DMS114 treated with DMSO at 0.1 percent for 48 hours (cell line): ENCODE measurements around the gene CTIF.

Experiments
- DNase-seq: peaks from one replicate; lab custom pipeline; 2025; ENCODE audit not compliant: unreplicated experiment; lab: John Stamatoyannopoulos, UW

The CTIF gene

DNA sequence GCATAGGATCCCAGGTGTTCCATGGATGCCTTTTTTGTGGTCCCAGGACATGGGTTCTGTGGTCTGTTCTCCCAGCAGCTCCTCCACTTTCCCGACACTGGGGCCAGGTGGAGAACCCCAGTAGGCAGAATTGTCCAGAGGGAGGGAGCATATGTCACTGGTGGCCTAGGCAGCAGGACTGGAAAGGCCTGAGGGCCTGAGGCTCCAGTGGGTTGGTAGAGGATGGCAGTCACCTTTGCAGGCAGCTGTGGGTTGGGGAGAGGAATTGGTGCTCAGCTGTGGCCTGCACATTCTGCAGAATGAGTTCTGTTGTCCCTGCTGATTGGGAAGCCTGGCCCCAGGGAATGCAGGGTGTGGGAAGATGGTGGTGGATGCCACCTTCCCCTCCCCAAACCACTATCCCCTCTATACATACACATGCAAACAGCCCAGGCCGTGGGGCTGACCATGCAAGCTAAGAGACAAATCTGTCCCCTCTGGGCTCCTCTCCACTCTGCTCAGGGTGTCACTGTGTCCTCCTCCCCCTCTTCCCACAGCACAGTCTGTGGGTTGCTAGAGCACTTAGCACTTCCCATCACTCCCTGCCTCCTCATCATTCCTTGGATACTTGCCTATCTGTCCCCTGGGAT lies 11.4 kb downstream of the CTIF start:
- DNase-seq, result no peak

DNA sequence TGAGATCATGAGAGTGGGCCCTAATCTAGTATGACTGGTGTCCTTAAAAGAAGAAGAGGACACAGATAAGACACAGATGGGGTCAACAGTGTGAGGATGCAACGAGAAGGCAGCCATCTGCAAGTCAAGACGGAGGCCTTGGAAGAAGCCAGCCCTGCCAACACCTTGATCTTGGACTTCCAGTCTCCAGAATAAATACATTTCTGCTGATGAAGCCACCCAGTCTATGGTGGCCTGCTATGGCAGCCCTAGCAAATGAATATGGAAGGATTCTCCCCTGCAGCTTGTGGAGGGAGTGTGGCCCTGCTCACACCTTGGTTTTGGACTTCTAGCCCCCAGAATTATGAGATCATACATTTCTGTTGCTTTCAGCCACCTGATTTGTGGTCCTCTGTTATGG lies 12.3 kb downstream of the CTIF start:
- no peak for DNase-seq

DNA sequence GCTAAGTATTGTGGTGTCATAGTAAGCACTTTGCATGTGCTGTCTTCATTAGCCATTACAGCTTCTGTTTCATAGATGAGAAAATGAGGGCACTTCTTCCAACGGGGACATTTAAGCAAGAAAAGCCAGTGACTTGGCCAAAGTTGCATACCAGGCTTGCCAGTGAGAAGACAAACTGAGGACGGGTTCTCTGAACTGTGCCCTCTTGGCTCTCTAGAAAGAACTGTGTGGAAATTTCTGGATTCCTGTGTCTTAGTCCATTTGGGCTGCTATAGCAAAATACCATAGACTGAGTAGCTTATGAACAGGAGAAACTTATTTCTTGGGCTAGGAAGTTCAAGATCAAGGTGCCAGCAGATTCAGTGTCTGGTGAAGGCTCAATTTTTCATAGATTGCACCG lies 13.3 kb downstream of the CTIF start:
- no peak for DNase-seq

DNA sequence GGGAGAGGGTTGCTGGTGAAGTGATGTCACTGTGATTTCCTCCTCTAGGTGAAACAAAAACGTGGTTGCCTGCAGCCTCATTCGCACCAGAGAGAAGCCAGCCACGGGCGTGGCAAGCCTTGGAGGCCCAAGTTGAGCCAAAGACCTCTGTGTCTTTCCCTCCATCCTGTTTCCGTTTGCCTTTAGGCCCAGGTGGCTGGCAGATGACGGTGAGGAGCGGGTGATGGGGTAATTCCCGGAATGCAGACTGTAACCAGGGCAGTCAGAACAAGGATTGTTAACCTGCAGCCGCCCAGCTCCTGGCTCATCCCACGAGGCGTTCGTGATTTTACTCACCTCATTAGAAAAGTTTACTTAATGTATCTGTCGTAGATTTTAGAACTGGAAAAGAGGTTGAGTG lies 14.4 kb downstream of the CTIF start:
- no peak for DNase-seq

DNA sequence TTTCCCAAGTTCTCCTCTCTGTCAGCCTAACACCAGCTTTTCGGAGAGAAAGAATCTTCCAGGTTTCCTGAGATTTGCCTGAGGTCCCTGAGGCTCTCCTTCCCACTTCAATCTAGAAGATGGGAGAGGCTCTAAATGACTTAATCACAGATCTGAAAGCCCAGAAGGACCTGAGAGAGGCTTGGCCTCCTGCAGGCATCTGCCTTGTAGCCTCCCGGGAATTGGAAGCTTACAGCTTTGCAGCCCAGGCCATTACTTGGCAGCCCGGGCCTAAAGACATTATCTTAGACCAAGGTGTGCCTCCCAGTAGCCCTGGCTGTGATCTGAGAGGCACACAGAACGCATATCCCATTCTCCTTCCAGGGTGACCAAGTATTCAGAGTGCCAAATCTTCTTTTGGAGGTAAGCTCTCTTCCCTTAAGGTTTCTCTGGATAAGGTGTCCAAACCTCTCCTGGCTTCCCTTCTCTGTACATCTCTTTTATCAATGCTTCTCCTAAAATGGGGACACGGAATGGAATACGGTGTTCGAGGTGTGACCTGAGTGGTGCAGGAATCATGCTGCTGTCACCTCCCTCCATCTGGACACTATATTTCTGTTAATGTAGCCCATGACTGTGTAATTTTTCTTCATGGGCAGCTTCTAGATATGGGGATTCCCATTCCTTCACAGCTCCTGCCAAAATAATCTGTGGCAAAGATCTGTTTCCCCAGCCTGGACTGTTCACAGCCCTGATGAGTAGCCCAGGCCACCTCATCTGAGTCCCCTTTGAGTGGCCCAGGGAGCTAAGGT lies 16.0 kb downstream of the CTIF start:
- no peak for DNase-seq

DNA sequence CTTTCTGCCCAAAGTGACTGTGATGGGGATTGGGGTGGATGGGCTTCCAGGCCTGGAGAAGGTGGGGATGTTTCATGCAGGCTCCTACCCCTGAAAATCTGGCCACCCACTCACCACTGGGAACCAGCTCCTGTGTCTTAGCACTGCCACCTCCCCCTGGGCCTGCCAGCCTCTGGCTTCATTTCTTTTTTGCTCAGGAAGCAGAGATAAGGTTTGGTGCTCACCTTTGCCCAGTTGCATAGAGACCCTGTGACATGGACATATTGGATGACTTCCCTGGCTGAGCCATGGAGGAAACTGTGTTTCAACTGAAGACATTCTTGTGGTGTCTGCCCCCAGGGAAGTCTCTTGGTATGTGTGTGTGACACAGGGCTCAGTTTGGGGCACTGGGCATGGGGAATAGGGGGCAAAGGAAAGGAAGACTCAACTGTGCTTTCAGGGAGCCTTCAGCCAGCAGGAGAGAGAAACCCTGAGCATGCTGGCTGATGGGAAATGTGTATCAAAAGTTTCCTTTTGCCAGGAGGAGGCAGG lies 16.7 kb downstream of the CTIF start:
- no peak for DNase-seq

DNA sequence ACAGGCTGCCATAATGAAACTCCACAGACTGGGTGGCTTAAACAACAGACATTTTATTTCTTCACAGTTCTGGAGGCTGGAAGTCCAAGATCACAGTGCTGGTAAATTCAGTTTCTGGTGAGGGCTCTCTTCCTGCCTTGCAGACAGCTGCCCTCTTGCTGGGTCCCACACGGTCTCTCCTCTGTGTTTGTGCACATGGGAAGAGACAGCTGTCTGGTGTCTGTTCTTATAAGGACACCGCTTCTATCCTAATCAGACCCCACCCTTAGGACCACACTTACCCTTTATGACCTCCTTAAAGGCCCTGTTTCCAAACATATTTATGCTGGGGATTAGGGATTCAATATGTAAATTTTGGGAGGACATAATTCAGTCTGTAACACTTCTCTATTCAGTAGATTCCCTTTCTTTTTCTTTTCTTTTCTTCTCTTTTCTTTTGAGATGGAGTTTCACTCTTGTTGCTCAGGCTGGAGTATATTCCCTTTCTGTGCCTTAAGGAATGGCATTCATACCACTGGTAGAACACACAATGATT lies 18.9 kb downstream of the CTIF start:
- DNase-seq, result no peak

DNA sequence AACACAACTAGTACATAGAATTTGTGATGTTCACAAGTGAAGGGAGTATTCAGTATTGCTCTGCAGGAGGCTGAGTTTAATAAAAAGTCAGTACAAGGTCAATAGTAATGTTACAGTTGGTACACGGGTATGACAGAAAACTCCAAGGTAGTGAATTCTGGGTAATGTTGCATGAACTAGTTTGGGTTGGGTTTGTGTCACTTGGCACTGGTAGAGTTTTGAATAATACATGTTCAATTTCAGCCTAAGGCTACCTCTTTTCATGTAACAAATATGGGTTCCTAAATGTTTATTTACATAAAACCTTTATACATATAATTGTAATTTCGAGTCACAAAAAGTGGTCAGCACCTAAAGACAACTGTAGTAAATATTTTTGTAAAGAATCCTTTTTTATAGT lies 19.4 kb downstream of the CTIF start:
- no peak for DNase-seq

DNA sequence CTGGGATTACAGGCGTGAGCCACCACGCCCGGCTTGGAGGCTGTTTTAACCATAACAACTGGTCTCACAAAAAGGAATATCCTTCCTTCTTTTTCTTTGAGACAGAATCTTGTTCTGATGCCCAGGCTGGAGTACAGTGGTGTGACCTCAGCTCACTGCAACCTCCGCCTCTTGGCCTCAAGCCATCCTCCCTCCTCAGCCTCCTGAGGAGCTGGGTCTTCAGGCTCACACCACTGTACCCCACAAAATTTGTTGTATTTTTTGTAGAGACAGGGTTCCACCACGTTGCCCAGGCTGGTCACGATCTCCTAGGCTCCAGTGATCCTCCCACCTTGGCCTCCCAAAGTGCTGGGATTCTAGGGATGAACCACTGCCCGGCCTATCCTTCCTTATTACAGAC lies 21.7 kb downstream of the CTIF start:
- no peak for DNase-seq

DNA sequence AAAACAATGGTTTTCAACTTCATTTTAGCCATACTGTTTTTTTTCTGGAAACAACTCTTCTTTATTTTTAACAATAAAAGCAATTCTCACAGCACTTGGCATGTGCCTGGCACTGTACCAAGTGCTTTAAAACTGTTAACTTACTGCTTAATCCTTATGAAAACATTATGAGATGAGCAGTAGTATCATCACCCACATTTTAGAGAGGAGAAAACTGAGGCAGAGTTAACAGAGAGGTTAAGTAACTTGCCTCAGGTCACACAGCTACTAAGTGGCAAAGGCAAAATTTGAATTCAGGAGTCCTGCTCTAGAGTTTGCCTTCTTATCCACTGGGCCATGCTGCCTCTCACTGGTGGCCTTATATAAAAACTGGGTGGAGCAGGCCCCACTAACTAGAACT lies 23.2 kb downstream of the CTIF start:
- DNase-seq, result no peak

DNA sequence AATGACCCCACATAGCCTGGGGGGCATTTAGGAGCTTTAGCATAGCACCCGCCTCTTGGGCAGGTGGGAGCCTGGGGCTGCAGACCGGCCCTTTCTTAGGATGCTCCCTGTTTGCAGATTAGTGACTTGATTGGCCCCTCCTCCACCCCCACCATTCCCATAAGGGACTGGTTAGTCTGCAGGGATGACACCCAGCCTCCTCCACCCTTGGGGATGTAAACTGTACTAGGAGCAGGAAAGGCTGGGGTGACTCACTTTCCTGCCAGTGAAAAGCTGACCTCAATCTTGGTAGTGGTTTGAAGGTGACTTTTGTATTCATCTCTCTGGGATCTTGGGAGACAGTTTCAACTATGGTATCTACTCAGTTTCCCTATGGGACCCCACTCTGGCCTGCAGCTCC lies 24.2 kb downstream of the CTIF start:
- no peak for DNase-seq

DNA sequence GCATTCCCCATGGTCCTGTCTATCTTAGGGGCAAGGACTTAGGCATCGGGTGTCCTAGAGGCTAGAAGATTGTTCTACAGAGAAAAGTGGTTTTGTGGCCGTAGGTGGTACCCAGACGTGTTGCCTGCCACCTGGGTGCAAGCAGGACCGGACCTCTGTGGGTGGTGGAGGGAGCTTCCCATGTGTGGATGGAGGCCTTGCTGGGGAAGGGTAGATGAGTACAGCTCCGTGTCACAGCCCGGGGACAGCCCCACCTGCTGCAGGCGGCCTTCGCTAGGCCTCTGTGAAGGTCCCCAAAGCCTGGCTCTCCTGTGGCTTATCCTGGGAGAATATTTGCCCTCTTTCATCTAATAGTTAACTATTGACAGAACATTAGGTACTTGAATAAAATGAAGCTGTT lies 25.3 kb downstream of the CTIF start:
- DNase-seq, result no peak

DNA sequence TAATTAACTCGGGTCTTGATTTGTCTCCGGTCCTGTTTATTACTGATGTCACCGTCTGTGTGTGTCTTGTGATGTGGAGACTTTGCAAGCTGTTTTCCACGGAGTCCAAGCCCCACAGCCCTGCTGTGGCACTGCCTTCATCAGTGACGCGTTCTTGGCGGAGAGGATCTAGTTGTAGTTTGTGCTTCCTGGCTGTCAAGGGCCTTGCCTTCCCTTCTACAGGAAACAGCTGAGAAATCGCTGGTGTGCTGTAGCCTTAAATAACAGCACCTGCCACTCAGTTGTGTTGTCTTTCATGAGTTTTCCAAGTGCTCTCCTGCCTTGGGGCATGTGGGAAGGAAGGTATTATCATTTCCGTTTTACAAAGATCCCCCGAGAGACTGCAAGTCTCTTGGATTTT lies 26.3 kb downstream of the CTIF start:
- no peak for DNase-seq

DNA sequence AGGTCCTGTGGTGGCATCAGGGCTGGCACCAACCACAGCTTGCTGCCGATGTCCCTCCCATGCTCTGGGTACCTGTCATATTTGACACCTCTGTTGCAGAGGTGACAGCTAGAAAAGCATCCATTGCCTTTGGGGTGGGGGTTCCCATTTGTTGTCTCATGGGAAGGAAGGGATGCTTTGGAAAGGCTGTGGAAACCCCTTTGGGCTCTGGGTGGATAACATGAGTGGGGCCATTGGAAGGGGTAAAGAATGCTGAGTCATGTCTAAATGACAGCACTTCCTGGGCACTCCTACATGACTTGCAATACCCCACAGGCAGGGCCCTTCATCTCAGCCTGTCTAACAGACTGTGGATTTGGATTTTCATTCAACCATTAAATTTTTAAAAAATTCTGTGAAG lies 27.8 kb downstream of the CTIF start:
- DNase-seq, result no peak

DNA sequence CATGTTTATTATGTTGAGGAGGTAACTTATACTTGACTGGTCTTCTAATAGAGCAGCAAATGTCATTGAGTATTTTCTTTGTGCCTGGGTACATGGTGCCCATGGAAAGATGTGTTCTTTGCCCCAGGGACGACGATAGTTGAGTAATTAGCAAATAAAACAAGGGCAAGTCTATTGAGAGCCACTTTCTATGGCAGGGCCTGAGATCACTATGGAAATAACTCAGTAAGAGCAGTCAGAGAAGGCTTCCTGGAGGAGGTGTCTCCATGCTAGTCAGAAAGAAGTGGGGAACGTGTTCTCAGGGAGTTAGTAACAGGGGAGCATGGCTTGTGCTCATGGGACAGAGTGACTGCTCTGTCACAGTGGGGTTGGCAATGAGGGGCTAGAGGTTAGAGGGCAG lies 28.6 kb downstream of the CTIF start:
- no peak for DNase-seq

DNA sequence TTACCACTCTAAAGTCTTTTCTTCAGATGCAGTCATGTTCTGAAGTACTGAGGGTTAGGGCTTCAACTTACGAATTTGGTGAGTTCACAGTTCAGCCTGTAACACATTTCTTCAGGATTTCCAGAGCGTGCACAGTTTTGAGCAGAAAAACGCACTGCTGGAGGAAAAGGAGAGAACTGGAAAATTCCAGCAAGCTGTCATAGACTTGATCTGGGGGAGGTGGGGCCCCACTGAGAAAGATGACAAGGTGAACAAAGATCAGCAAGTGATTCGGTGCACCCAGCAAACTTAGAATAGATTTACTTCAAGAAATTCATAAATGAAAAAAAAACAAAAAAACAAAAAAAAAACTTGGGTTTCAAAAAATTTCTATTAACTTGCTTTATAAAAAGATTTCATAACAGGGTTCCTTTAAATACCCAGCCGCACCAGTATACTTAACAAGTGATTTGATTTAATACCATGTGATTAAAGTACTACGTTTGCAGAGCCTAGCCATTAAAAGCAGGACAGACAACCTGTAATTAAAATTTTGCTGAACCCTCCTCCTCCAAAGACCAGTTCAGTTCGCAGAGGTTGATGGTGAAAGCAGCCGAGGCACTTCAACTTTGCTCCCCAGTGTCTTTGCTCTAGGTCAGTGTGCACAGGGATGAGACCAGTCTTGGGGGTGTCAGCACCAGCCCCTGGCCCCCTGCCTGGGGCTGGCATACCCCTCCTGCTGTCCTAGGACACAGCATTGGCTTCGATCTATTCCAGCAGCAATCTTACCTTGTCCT lies 30.5 kb downstream of the CTIF start:
- no peak for DNase-seq

DNA sequence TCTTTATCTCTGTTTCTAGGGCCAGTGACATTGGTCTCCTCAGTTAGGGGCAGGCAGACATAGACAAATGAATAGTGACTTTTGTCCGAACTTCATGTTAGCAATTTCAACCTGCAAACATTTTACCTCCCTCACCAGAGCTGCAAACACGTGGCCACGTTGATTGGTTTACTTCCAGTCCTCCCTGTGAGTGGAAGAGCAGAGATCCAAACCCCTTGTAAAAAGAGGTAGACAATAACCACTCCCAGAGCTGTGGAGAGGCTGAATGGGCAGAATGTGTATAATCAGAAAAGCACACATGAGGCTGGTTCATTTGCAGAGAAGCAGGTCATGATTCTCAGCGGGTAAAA lies 31.1 kb downstream of the CTIF start:
- no peak for DNase-seq

DNA sequence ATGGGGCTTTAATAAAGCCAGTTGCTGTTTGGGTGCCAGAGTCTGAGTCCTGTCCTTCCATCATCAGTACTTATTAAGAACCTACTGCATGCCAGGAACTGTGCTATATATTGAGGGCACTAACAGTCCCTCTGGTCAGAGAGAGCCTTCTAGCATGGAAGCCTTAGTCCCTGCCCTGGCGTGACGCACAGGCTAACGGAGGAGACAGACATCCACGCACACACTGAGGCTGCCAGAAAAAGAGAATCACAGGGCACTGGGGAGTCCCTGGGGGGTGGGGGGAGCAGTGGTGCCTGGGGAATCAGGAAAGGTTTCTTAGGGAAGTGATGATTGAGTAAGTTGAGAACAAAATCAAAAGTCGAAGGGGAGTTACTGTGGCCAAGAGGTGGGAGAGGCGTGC lies 31.5 kb downstream of the CTIF start:
- DNase-seq, result no peak

DNA sequence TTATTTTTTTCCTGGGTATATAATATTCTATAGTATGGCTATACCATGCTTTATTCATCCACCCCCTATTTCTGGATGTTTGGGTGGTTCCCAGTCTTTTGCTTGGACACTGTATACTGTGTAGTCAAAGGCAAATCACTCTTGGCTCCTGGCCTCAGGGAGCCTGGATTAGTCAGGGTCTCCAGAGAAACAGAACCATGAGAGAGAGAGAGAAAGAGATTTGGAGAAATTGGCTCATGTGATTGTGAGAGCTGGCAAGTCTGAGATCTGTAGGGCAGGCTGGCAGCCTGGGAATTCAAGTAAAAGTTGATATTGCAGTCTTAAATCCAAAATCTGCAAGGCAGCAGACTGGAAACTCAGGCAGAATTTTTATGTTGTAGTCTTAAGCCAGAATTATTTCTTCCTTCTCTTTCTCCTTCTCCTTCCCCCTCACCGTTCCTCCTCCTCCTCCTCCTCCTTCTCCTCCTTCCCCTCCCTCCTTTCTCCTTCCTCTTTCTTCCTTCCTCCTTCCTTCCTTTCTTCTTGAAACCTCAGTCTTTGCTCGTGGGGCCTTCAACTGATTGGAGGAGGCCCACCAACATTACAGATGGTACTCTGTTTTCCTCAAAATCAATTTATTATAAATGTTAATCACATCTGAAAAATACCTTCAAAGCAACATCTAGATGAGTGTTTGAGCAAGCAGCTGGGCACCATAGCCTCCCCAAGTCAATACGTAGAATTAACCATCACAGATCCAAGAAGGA lies 33.0 kb downstream of the CTIF start:
- DNase-seq, result no peak

DNA sequence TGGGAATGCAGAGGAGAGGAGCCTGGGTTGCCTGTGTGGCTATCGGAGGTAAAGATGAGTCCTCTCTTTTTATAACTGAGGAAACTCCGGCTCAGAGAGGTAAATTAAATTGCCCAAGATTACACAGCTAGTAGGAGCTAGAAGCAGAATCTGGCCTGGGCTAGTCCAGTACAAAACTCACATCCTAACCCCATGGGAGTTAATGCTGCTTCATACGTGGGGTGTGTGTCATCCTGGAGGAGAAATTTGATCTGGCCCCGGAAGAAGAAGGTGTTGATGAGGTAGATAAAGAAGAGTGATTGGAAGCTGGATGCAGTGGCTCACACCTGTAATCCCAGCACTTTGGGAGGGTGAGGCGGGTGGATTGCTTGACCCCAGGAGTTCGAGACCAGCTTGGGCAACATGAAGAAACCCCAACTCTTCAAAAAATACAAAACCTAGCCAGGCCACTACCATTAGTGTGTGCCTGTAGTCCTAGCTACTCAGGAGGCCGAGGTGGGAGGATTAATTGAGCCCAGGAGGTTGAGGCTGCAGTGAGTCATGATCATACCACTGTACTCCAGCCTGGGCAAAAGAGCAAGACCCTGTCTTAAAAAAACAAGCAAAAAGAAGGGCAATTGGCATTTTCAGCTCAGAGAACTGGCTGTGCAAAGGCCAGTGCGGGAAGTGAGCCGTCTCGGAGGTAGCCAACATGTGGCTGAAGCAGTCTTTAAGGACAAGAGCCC lies 33.7 kb downstream of the CTIF start:
- DNase-seq, result no peak
